ENCODE results near the gene ESRP2. TPM values are rescaled to one million over a fixed set of nuclear protein-coding genes. Genes with fewer than 3 reads are reported as not detected.

The ESRP2 gene
- total RNA-seq, 4 donors from 2014 or later = 0.11 to 0.51 (median 0.13) TPM; not detected in 1

- Histone ChIP-seq H3K4me1 (peaks cover 77 to 91% of the 10 kb centered on the region in 2 donors), H3K27ac (peak overlapping the region; percentile 95 to 100 (median 99)), H3K9me3 (no peaks in the 10 kb centered on the region), H3K4me3 (no peak overlapping the region), H3K36me3 (peaks cover 0 to 53% of the 10 kb centered on the region in 2 donors), H3K27me3 (no peaks in the 10 kb centered on the region)
- TF ChIP-seq CTCF (IDR thresholded peaks at IDR 0.05 in 4 of 5, conservative IDR thresholded peaks at IDR 0.05 in 1 of 5) = no peak
- no peak for TF ChIP-seq POLR2A (IDR thresholded peaks at IDR 0.05)
- in situ Hi-C loops (cut with MboI; ENCODE audit: low sequenced_read_pairs in 4 of 4) (no loop called here), intact Hi-C loops (cut with DNase I; ENCODE audit: low total_unique reads) (no loop called here)
- no peak for ATAC-seq
- DNase-seq = no peak
These were observed 37.5 kb upstream of the ESRP2 start for GRCh38 chr16:68273459-68273858.

DNA sequence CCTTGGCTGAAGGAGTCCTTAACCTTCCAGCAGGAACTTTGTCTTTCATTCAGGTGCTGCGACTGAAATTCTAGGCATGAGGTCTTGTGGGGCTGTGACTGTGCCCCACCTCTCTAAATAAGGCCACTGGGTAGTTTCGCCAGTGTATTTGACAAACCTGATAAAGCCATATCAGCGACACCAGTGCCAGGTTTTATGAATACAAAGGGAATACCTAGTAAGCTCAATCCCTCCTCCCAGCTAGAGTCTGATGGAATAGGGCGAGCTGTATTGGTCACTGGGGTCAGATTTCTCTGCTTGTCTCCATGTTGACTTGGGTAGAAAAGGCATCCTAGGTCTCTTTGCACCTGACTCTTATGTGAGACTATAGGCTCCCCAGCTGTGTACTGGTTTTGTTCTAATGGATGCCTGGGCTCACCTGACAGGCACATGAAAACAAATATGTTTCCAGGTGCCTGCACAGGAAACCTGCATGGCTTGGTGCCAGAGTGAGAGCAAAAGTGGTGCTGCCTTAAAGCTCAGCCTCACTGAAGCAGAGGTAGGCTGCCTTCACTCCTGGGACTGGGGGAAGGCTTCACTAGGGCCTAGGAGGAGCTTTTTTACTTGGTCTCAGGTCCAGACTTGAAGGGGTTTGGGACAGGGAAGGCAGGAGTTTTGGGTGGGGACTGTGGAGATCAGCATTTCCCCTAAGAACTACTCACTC, 36.7 kb upstream of the ESRP2 start:
- H3K9me3 ChIP-seq = no peaks in the 10 kb centered on the region
- peak overlapping the region; percentile 95 to 100 (median 99) for H3K27ac ChIP-seq
- H3K4me1 ChIP-seq = peaks cover 85 to 93% of the 10 kb centered on the region in 2 donors
- in situ Hi-C loops (cut with MboI; ENCODE audit: low sequenced_read_pairs in 4 of 4) (no loop called here), intact Hi-C loops (cut with DNase I; ENCODE audit: low total_unique reads) (no loop called here)
- no peak for ATAC-seq
- no peak for TF ChIP-seq CTCF (IDR thresholded peaks at IDR 0.05 in 4 of 5, conservative IDR thresholded peaks at IDR 0.05 in 1 of 5)
- TF ChIP-seq POLR2A (IDR thresholded peaks at IDR 0.05) = no peak
- H3K27me3 ChIP-seq = no peaks in the 10 kb centered on the region
- H3K4me3 ChIP-seq = peak overlapping the region in 1 of 4 donors; percentile 3
- H3K36me3 ChIP-seq = peaks cover 0 to 56% of the 10 kb centered on the region in 2 donors
- peak in 1 of 2 donors; percentile 39 for DNase-seq

- H3K9me3 ChIP-seq = no peaks in the 10 kb centered on the region
- peaks cover 89 to 90% of the 10 kb centered on the region in 2 donors for H3K4me1 ChIP-seq
- ATAC-seq = no peak
- intact Hi-C loops (cut with DNase I; ENCODE audit: low total_unique reads) (no loop called here), in situ Hi-C loops (cut with MboI; ENCODE audit: low sequenced_read_pairs in 4 of 4) (no loop called here)
- TF ChIP-seq POLR2A (IDR thresholded peaks at IDR 0.05) (no peak), CTCF (IDR thresholded peaks at IDR 0.05 in 4 of 5, conservative IDR thresholded peaks at IDR 0.05 in 1 of 5) (no peak)
- no peaks in the 10 kb centered on the region for H3K27me3 ChIP-seq
- peaks cover 0 to 57% of the 10 kb centered on the region in 2 donors for H3K36me3 ChIP-seq
- H3K4me3 ChIP-seq = peak overlapping the region; percentile 15 to 96 (median 94)
- H3K27ac ChIP-seq = peak overlapping the region; percentile 95 to 100 (median 99)
- no peak for DNase-seq
These were observed 34.4 kb upstream of the ESRP2 start for GRCh38 chr16:68270353-68270752.

DNA sequence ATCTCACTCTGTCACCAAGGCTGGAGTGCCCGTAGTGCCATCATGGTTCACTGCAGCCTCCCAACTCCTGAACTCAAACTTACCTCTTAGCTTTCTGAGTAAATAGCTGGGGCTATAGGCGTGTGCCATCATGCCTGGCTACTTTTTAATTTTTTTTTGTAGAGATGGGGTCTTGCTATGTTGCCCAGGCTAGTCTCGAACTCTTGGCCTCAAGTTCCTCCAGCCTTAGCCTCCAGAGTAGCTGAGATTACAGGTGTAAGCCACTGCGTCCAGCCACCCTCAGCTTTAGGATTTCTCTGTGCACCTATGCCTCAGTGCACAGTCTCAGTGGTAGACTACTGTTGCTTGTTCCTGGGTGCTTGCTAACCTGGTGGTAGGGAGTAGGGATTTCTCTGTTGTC, 33.9 kb upstream of the ESRP2 start:
- no peak for ATAC-seq
- H3K4me3 ChIP-seq = peak overlapping the region; percentile 15 to 96 (median 94)
- in situ Hi-C loops (cut with MboI; ENCODE audit: low sequenced_read_pairs in 4 of 4) = no loop called here

DNA sequence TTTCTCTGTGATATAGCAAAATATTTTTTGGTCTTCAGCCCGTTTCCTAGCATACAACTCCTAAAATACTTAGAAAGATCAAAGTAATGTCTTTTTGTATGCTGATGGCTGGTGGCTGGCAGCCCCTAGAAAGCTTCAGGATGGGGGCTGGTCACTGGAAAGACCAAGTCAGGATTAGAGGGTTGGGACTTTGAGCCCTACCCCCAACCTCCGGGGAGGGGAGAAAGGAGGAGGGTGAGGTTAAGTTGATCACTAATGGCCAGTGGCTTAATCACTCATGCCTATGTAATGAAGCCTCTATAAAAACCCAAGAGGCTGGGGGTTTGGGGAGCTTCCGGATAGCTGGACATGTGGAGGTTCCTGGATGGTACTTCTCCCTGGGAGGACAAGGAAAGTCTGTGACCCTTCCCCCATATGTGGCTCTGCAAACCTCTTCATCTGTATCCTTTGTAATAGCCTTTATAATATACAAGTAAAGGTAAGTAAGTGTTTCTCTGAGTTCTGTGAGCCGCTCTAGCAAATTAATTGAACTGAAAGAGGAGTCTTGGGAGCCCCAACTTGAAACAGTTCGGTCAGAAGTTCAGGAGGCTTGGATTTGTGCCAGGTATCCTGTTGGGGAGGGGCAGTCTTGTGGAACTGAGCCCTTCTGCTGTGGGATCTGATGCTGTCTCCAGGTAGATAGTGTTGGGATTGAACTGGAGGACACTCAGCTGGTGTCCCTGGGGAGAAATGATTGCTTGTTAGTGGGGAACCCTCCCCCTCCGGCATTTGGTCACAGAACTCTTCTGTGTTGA, 31.9 kb upstream of the ESRP2 start:
- intact Hi-C loops (cut with DNase I; ENCODE audit: low total_unique reads) (no loop called here), in situ Hi-C loops (cut with MboI; ENCODE audit: low sequenced_read_pairs in 4 of 4) (no loop called here)
- TF ChIP-seq POLR2A (IDR thresholded peaks at IDR 0.05) (no peak), CTCF (IDR thresholded peaks at IDR 0.05 in 4 of 5, conservative IDR thresholded peaks at IDR 0.05 in 1 of 5) (no peak)
- ATAC-seq (no peak), DNase-seq (peak in 1 of 2 donors; percentile 55)
- H3K4me1 ChIP-seq = peaks cover 65 to 80% of the 10 kb centered on the region in 2 donors
- no peaks in the 10 kb centered on the region for H3K9me3 ChIP-seq
- H3K27ac ChIP-seq = peak overlapping the region; percentile 95 to 100 (median 99)
- peak overlapping the region; percentile 41 to 96 (median 94) for H3K4me3 ChIP-seq
- H3K27me3 ChIP-seq = no peaks in the 10 kb centered on the region
- H3K36me3 ChIP-seq = peaks cover 0 to 31% of the 10 kb centered on the region in 2 donors

More for the DNA sequence above, 33.9 kb upstream of the ESRP2 start:
- intact Hi-C loops (cut with DNase I; ENCODE audit: low total_unique reads) = no loop called here
- Histone ChIP-seq H3K9me3 (no peaks in the 10 kb centered on the region), H3K4me1 (peaks cover 83 to 85% of the 10 kb centered on the region in 2 donors), H3K36me3 (peaks cover 0 to 51% of the 10 kb centered on the region in 2 donors), H3K27ac (peak overlapping the region; percentile 95 to 100 (median 99)), H3K27me3 (no peaks in the 10 kb centered on the region)
- DNase-seq = no peak
- no peak for TF ChIP-seq POLR2A (IDR thresholded peaks at IDR 0.05)
